ENCODE data around the gene RCCD1.
"Not testable (repeated sequence)": the region's sequence is repeated elsewhere in the genome, so short reads cannot be mapped to it uniquely, and the experiment has no call there.

RCCD1 gene

DNA sequence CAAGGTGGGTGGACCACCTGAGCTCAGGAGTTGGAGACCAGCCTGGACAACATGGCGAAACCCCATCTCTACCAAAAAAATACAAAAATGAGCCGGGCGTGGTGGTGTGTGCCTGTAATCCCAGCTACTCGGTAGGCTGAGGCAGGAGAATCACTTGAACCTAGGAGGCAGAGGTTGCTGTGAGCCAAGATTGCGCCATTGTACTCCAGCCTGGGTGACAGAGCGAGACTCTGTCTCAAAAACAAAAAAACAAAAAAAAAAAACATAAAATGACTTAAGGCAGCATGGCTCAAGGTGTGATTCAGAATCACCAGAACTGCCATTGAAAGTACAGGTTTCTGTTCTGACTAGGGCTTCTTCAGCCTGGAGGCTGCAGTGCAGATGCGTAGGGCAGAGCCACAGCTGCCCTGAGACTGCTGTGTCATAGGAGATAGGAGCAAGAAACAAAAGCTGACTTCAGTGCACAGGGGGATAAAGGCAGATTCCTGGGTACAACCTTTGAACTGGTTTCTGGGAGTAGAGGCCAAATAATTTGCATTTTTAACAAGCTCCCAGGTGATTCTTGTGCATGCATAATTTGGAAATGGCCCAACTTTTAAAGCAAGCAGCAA is 31.9 kb upstream of the RCCD1 start:
- not testable (repeated sequence) for H3K9ac ChIP-seq (ENCODE audit: low read depth, low read length); H3K4me3 ChIP-seq (ENCODE audit: low read length); H3K27me3 ChIP-seq (ENCODE audit: insufficient read depth, low read length); H3K27ac ChIP-seq (ENCODE audit: low read length); H3K9me3 ChIP-seq (ENCODE audit: insufficient read depth, low read depth, low read length); H3K4me1 ChIP-seq (ENCODE audit: insufficient read depth, low read length)
- H3K36me3 ChIP-seq (ENCODE audit: insufficient read depth, low read depth, low read length): peaks cover 17% of the 10 kb centered on the region

DNA sequence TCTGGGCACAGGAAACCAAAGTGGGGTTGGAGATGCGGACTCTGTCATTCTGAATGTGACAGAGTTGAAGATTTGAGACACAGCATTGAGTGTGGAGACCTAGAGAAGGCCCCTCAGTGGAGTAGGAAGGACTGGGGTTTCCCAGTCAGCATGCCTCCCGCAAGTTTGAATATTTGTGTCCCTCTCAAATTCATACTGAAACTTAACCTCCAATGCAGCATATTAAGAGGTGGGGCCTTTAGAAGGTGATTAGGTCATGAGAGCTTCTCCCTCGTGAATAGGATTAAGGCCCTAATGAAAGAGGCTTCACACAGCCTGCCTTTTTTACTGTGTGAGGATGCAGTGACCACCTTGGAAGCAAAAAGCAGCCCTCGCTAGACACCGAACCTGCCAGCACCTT is 30.3 kb upstream of the RCCD1 start:
- Histone ChIP-seq H3K9me3 (ENCODE audit: insufficient read depth, low read depth, low read length) (no peaks in the 10 kb centered on the region), H3K4me3 (ENCODE audit: low read length) (no peak overlapping the region), H3K4me1 (ENCODE audit: insufficient read depth, low read length) (no peaks in the 10 kb centered on the region), H3K27me3 (ENCODE audit: insufficient read depth, low read length) (no peaks in the 10 kb centered on the region), H3K27ac (ENCODE audit: low read length) (no peak overlapping the region), H3K36me3 (ENCODE audit: insufficient read depth, low read depth, low read length) (peaks cover 10% of the 10 kb centered on the region; the same call in 1 of the 2 replicates), H3K9ac (ENCODE audit: low read depth, low read length) (no peak overlapping the region)

- not testable (repeated sequence) for H3K9me3 ChIP-seq (ENCODE audit: insufficient read depth, low read depth, low read length); H3K27ac ChIP-seq (ENCODE audit: low read length); H3K9ac ChIP-seq (ENCODE audit: low read depth, low read length); H3K27me3 ChIP-seq (ENCODE audit: insufficient read depth, low read length); H3K4me3 ChIP-seq (ENCODE audit: low read length); H3K4me1 ChIP-seq (ENCODE audit: insufficient read depth, low read length); H3K36me3 ChIP-seq (ENCODE audit: insufficient read depth, low read depth, low read length)
Observed at GRCh38 chr15:90926766-90927165, 27.9 kb upstream of the RCCD1 start.

GRCh38 chr15:90928106-90928505 is 26.6 kb upstream of the RCCD1 start:
- H3K9me3 ChIP-seq (ENCODE audit: insufficient read depth, low read depth, low read length); H3K9ac ChIP-seq (ENCODE audit: low read depth, low read length); H3K27ac ChIP-seq (ENCODE audit: low read length); H3K4me3 ChIP-seq (ENCODE audit: low read length); H3K27me3 ChIP-seq (ENCODE audit: insufficient read depth, low read length); H3K36me3 ChIP-seq (ENCODE audit: insufficient read depth, low read depth, low read length); H3K4me1 ChIP-seq (ENCODE audit: insufficient read depth, low read length): not testable (repeated sequence)

GRCh38 chr15:90929246-90930019 is 25.3 kb upstream of the RCCD1 start:
- Histone ChIP-seq H3K9ac (ENCODE audit: low read depth, low read length) (no peak overlapping the region), H3K27me3 (ENCODE audit: insufficient read depth, low read length) (peaks cover 16% of the 10 kb centered on the region), H3K27ac (ENCODE audit: low read length) (no peak overlapping the region), H3K9me3 (ENCODE audit: insufficient read depth, low read depth, low read length) (no peaks in the 10 kb centered on the region), H3K4me1 (ENCODE audit: insufficient read depth, low read length) (peaks cover 2% of the 10 kb centered on the region; the same call in 1 of the 2 replicates), H3K36me3 (ENCODE audit: insufficient read depth, low read depth, low read length) (no peaks in the 10 kb centered on the region), H3K4me3 (ENCODE audit: low read length) (no peak overlapping the region)

DNA sequence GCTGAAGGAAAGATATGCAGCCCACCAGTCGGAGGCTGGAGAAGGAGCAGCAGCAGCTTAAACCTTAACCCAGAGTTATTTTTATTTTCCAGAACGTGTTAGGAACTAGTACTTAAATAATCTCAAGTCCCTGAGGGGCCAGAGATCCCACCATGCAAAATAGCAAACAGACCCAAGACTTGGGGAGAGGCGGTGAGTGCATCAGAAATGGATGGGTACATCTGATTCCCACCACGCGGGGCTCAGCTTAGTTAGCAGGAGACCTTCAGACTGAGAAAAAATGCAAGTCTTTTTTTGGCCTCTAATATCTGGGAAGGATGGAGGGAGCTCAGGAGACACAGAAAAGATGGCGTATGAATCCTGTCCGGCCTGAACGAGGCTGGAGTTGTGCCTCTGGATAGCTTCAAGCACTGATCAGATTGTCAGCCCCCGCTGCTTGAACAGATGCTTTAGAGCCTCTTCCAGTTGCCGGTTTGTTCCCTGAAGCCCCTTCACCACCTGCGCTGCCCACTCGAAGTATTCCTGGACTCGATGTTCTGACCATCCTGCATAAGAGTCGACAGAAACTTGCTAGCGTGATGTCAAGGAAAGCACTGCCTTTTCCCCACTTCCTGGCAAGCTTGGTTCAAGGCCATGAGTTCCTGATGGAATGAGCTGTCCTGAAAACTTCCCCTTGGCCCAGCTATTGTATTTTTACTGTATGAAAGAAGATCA is 23.7 kb upstream of the RCCD1 start:
- no peak overlapping the region for H3K27ac ChIP-seq (ENCODE audit: low read length)
- 0 out of 2 replicates have a peak overlapping the region, but pooled peaks have one; percentile 34 for H3K9ac ChIP-seq (ENCODE audit: low read depth, low read length)
- H3K4me3 ChIP-seq (ENCODE audit: low read length): peak overlapping the region; percentile 81; the same call in 1 of the 2 replicates
- H3K27me3 ChIP-seq (ENCODE audit: insufficient read depth, low read length): peaks cover 16% of the 10 kb centered on the region
- peaks cover 2% of the 10 kb centered on the region; the same call in 1 of the 2 replicates for H3K4me1 ChIP-seq (ENCODE audit: insufficient read depth, low read length)
- no peaks in the 10 kb centered on the region for H3K9me3 ChIP-seq (ENCODE audit: insufficient read depth, low read depth, low read length)
- no peaks in the 10 kb centered on the region for H3K36me3 ChIP-seq (ENCODE audit: insufficient read depth, low read depth, low read length)

DNA sequence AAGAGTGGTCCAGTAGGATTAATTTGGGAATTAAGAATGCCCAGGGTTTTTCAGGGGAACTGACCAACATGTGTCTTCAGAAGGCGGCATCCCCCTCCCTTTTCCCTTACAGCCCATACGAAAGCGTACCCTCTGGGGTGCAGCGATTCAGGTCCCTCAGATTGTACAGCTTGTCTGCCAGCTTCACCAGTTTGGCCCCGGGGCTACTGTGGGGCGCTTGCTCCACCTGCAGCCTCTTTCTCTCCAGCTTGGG is 23.2 kb upstream of the RCCD1 start:
- Histone ChIP-seq H3K4me1 (ENCODE audit: insufficient read depth, low read length) (peaks cover 2% of the 10 kb centered on the region; the same call in 1 of the 2 replicates), H3K36me3 (ENCODE audit: insufficient read depth, low read depth, low read length) (peaks cover under 1% of the 10 kb centered on the region; the same call in 1 of the 2 replicates), H3K9me3 (ENCODE audit: insufficient read depth, low read depth, low read length) (no peaks in the 10 kb centered on the region), H3K27me3 (ENCODE audit: insufficient read depth, low read length) (peaks cover 16% of the 10 kb centered on the region), H3K9ac (ENCODE audit: low read depth, low read length) (peak overlapping the region; percentile 34; the same call in 1 of the 2 replicates), H3K4me3 (ENCODE audit: low read length) (peak overlapping the region; percentile 81; the same call in 1 of the 2 replicates), H3K27ac (ENCODE audit: low read length) (no peak overlapping the region)

GRCh38 chr15:90931828-90932659 is 22.6 kb upstream of the RCCD1 start, which contains the start of gene HDDC3:
Gene HDDC3, minus strand, starts transcription at chr15:90932549. Its CDS starts 9 bp downstream, at chr15:90932540.
- H3K4me1 ChIP-seq (ENCODE audit: insufficient read depth, low read length): peaks cover 2% of the 10 kb centered on the region; the same call in 1 of the 2 replicates
- H3K9me3 ChIP-seq (ENCODE audit: insufficient read depth, low read depth, low read length): no peaks in the 10 kb centered on the region
- peaks cover 6% of the 10 kb centered on the region; the same call in 1 of the 2 replicates for H3K36me3 ChIP-seq (ENCODE audit: insufficient read depth, low read depth, low read length)
- peak within 1 kb of the TSS; percentile 81 for H3K4me3 ChIP-seq (ENCODE audit: low read length)
- peaks cover 16% of the 10 kb centered on the region for H3K27me3 ChIP-seq (ENCODE audit: insufficient read depth, low read length)
- peak within 1 kb of the TSS; percentile 74 for H3K9ac ChIP-seq (ENCODE audit: low read depth, low read length)
- H3K27ac ChIP-seq (ENCODE audit: low read length): no peak within 1 kb of the TSS

DNA sequence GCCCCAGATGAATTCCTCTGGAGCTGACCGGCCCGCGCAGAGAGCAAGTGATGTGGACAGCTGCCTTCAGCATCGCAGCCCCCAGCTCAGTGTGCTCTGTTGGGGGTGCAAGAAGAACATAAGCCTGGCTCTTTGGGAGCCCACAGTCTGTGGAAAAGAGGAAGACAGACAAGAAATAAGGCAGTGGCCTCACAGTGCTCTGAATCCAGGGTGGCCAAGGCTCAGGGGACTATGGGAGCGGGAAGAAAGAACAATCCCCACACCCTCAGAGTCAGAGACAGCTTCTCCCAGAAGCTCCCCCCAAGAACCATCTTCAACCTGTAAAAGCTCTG is 22.1 kb upstream of the RCCD1 start:
- H3K9me3 ChIP-seq (ENCODE audit: insufficient read depth, low read depth, low read length): no peaks in the 10 kb centered on the region
- peak overlapping the region; percentile 81; the same call in 1 of the 2 replicates for H3K4me3 ChIP-seq (ENCODE audit: low read length)
- H3K4me1 ChIP-seq (ENCODE audit: insufficient read depth, low read length): peaks cover 2% of the 10 kb centered on the region; the same call in 1 of the 2 replicates
- no peak overlapping the region for H3K9ac ChIP-seq (ENCODE audit: low read depth, low read length)
- H3K36me3 ChIP-seq (ENCODE audit: insufficient read depth, low read depth, low read length): peaks cover 8% of the 10 kb centered on the region; the same call in 1 of the 2 replicates
- peaks cover 16% of the 10 kb centered on the region for H3K27me3 ChIP-seq (ENCODE audit: insufficient read depth, low read length)
- H3K27ac ChIP-seq (ENCODE audit: low read length): no peak overlapping the region

DNA sequence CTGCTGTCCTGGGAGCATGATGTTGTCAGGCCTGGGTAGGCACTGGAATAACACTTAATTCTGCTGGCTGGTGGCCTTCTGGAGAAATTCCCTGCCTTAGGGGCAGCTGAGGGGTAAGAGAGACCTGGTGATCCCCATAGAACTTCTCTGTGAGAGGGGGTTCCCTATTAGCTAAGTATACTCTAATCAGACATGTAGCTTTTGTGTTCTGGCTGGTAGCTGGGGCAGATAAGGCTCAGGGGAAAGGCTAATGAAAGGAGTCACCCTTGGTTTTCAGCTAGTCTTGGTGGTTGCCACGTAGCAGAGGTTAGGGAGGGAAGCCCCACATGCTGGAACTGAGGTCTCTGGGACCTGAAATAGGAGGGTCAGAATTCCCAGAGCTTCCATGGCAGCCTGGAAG is 21.4 kb upstream of the RCCD1 start:
- Histone ChIP-seq H3K36me3 (ENCODE audit: insufficient read depth, low read depth, low read length) (peaks cover 13% of the 10 kb centered on the region), H3K4me3 (ENCODE audit: low read length) (no peak overlapping the region), H3K4me1 (ENCODE audit: insufficient read depth, low read length) (peaks cover 2% of the 10 kb centered on the region; the same call in 1 of the 2 replicates), H3K27ac (ENCODE audit: low read length) (no peak overlapping the region), H3K9ac (ENCODE audit: low read depth, low read length) (no peak overlapping the region), H3K27me3 (ENCODE audit: insufficient read depth, low read length) (peaks cover 16% of the 10 kb centered on the region), H3K9me3 (ENCODE audit: insufficient read depth, low read depth, low read length) (no peaks in the 10 kb centered on the region)

DNA sequence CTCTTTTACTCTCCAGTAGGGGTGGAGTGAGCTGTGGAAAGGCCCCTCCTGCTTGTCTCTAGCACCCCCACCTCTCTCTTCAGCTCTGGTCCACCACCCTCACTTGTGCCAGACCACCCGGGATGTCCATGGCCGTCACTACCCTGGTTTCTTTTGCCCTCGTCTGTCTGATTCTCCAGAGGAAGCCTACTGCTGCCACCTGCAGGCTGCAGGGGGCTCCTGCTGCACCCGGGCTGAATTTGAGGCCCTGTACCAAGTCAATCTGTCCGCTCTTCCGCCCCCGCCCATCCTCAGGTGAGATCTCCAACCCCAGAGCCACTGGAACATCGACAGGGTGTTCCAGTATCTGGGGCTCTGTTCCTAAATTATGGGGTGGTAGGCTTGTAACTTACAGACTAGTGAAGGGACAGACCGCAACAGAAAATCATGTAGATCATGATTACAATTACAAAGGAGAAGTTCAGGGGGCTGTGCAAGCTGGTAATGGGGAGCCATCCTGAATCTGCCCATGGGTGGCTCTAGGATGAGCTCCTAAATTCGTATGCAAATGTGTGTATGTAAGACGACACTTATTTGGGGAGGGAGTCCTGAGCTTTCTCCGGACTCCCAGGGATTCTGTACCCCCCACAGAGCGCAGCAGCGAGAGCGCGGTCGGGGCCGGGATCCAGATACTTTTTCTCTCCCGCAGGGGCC is 20.3 kb upstream of the RCCD1 start:
- H3K27me3 ChIP-seq (ENCODE audit: insufficient read depth, low read length): peaks cover 16% of the 10 kb centered on the region
- H3K36me3 ChIP-seq (ENCODE audit: insufficient read depth, low read depth, low read length): peaks cover 19% of the 10 kb centered on the region
- H3K4me1 ChIP-seq (ENCODE audit: insufficient read depth, low read length): peaks cover 2% of the 10 kb centered on the region; the same call in 1 of the 2 replicates
- H3K4me3 ChIP-seq (ENCODE audit: low read length): peak overlapping the region; percentile 61
- H3K9me3 ChIP-seq (ENCODE audit: insufficient read depth, low read depth, low read length): no peaks in the 10 kb centered on the region
- no peak overlapping the region for H3K27ac ChIP-seq (ENCODE audit: low read length)
- no peak overlapping the region for H3K9ac ChIP-seq (ENCODE audit: low read depth, low read length)

Measured in iPS-20b (cell line).